NCI-H446 (cell line): ENCODE data around the gene HECTD3.

Experiments
- DNase-seq, 2 experiments: peaks; one replicate each; lab custom pipeline; 2025; lab: John Stamatoyannopoulos, UW

HECTD3 gene

DNA sequence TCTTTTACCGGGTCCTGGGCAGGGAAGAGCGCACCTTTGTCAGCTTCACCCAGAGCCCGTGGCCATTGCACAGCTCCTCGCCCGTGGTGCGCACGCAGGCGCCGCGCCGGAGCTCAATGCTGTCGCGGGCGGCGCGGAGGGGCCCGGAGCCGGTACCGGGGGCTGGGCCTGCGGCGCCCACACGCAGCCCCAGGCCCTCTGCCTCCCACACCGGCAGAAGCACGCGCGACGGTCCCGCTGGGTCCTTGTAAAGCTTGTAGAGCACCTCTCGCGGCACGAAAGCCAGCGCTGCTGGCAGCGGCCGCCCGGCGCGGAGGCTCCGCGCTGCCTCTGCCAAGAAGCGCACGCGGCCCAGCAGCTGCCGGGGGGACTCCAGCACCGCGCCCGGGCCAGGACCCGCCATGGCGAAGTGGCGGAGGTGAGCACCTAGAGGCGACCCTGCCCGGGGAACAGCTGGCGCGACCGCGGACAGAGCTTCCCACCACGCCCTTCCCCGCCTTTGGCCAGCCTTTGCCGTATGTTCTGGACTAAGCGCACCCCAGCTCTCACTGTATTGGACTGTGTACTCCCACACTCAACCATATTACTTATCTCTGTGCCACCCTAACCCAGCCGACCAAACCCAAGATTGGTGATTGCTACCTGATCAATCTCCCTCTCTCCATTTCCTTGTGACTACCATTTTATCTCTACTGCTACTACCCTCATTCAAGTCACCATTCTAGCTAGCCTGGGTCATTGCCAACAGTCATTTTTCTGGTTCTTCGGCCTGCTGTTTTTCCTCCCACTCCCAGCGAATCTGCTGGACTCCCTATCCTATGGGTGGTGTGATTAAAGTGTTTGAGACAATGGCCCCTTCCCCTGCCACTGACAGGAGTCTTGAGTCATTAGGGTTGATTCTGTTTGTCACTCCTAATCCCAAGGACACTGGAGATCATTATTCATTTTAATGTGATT lies at the start of gene HECTD3:
Gene HECTD3, minus strand, starts transcription at position 470 of the 957 bp plus-strand sequence. Its CDS starts 67 bp downstream, at position 403.
- DNase-seq, result peak; percentile 80 to 83

DNA sequence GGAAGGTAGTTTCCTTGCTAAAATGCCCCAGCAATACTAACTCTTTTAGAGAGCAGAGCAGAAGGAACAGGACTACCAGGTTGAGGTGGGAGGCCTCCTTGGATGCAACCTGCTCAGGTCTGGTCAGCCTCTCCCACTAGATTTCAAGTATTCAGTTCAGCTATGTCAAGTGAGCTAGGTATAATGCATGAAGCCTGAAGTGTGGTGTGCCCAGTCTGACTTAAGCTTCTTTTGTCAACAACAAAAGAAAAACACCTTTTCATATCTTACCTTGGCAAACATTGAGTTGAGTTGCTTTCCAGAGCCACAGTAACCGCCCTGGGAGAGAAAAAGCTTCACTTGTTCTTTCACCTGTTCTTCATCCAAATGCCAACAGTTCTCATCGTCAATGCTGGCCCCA lies 48.7 kb upstream of the HECTD3 start:
- DNase-seq, result no peak

DNA sequence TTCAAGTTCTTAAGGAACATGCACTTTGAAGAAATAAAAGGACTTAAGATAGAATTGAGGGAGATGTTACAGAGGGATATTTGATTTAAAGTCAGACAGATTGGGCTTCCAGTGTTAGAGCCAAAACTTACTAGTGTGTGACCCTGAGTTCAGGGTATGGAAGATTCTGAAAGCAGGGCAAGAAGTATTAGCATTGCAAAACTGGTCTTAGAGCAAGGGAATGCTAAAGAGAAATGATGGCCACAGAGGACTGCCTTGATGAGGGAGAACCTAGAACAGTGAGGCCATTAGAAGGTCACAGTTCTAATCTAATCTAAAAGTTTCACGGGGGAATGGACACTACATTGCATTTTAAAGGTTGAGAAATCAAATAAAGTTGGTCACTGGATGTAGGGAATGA lies 46.4 kb upstream of the HECTD3 start:
- DNase-seq, result no peak

DNA sequence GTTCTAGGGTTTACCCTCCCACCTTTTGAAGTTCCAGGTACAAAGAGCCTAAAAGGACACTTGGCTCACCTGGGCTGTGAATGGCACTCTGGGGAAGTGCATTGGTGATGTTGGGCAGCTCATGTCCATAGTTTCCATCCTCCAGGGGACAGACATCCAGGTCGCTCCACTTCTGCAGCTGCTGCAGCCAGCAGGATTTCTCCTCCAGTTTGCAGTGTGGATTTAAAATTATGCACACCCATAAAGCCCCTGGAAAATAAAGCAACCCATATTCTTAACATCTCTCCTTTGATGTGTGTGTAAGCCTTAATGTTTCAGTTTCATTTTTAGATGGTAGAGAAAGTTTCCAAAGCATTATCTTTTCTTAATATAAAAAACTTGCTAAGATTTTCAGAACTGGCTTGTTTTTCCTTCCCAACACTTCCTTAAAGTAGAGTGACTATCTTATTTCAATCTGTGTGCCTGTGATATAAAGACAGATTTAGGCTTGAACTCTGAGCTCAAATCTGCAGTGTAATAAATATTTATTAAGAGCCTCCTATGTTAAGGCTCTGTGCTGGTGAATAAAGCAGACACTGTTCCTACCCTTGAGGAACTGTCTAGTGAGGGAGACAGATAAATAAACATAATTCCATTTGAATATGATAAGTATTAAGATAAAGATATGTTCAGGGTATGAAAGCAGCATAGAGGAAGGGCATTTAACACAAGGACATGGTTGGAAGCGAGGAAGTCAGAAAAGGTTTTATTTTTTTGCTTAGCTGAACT lies 40.1 kb upstream of the HECTD3 start:
- no peak for DNase-seq

DNA sequence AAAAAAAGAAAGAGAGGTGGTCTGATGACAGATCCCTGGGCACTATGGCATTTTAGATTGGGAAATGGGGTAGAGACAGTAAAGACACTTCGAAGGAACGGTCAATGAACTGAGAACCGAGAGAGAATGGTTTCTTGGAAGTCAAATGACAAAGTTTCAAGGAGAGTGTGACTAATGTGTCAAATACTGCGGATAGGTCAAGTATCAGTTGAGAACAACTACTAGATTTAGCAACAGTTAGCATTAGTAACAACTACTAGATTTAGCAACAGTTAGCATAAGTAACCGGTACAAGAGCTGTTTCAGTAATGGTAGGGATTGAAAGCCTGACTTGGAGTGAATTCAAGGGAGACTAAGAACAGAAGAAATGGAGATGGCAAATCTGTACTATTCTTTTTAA lies 35.9 kb upstream of the HECTD3 start:
- no peak for DNase-seq

DNA sequence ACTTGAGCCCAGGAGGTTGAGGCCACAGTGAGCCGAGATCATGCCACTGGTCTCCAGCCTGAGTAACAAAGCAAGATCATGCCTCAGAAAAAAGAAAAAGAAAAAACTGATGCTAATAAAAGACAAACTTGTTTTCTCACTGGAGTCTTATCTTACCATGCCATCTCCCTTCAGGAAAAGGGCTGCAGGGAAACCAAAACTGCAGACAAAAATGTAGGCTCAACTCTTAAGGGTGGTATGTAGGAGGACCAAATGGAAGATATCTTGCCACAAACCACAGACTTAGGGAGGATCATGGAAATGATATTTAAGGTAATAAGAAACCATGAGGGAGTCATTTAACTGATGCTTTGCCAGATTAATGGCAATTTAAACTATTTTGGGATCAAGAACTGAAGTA lies 33.8 kb upstream of the HECTD3 start:
- DNase-seq, result no peak

DNA sequence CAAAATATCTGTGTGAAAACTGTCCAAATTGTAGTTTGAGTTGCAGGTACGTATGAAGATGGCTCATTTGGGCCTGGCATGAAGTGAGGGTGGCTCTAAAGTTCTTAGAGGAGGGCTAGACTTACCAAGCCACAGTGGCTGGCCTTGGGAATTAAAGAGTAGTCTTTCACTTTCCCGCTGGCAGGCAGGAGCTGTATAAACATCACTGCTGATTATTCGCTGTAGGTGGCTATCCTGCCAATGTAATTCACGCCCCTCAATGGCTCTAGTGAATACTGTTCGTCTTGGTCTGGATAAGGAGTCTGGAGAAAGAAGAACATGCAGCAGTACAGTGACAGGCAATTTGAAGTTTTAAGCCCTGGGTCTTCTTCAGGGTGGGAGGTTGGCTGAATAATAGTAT lies 32.0 kb upstream of the HECTD3 start:
- DNase-seq, result no peak

DNA sequence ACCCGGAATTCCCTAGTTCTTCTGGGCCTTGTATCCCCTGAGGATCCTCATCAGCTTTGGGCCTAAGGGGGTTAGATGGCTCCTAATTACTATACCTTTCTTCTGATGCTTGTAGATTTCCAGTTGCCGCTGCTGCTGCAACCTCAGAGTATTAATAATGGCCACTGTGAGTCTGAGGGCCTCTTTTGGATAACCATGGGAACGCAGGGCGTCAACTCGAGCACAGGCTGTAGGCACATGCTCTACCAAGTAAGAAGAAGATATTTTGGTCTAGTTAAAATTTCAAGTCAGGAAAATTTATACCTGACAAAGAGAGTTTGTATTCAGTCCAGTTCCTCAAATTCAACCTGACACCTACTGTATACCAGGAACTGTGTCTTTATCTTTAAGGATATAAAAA lies 29.2 kb upstream of the HECTD3 start:
- DNase-seq, result no peak

DNA sequence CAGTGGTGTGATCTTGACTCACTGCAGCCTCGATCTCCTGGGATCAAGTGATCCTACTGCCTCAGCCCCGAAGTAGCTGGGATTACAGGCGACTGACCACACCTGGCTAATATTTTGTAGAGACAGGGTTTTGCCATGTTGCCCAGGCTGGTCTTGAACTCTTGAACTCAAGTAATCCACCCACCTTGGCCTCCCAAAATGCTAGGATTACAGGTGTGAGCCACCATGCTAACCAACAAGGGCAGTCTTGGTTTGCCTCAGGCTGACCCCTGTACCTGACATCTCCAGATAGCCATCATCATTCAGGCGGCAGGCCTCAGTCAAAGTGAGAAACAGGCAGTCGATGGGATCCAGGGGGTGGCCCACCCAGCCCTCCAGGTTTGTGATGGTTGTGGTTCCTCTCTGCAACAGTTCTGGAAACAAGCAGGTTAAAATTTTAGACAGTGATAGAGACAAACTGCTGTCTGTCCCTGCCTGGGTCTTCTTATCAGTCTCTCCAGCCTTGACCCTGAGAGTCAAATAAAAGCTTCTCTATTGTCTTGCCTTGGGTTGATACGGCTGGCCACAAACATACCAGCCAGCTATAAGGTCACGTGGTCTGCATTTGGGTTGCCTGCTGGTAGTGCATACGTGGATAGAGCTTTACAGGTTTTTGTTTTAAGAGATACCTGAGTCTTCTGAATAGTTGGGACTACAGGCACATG lies 27.7 kb upstream of the HECTD3 start:
- no peak for DNase-seq

DNA sequence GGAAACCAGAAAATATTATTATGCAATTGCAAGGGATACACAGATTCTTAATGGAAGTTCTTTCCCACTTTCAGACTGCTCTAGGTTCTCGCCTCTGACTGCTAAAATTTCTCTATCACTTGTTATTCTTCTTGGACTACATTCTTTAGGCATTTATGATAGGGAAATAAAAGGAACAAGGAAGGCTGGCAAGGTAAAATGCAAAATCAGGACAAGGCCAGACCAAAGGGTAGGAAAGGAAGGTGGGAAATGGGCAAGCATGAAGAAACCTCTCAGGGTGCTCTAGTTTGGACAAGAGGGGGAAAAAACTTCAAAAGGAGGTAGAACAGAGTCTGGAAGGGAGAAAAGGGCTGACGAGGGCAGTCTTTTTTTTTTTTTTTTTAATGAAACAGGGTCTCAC lies 27.1 kb upstream of the HECTD3 start:
- DNase-seq, result no peak

DNA sequence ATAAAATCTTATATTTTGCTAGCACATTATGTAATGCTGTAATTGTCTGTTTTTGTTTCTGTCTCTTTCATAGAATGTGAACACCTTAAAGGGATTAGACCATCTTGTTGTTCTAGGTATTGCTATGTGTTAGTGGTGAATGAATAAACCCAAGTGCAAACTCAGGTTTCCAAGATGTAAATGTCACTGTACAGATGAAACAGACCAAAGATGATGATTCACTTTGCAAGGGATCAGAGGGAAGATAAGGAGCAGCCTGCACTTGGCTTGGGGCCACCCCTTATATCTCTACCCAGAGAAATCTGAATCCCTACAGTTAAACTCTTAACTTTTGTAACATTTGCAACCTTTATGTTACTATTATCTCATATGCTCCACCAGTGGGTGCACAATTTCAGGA lies 26.3 kb upstream of the HECTD3 start:
- DNase-seq, result no peak

DNA sequence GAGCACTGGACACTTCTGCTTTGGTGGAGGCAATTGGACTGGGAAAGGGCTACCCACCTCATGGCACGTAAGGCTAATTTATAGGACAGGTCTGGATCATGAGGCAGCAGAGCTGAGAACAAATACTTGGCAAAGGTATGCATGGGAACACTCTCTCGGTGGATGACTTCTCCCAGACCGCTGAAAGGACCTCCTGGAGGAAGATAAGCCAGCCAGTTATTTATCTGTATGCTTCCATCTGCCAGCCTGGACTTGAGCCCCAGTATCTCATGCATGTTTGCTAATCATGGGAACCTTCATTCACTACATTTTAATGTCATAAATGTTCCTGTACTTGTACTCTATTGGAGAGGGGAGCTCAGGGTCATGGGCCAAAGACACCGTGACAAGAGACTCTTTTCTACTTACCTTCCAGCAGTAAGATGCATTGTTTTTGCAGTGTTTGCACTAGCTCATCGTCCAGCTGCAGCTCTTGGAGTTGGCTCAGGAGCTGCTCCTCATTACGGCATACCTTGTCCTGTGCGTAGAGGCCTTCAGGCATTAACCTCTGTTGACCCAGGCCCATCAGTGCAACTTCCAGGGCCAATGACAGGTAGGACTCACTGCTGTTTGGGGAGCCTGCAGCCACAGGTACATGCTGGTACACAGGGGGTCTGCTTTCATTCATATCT lies 24.6 kb upstream of the HECTD3 start:
- no peak for DNase-seq

DNA sequence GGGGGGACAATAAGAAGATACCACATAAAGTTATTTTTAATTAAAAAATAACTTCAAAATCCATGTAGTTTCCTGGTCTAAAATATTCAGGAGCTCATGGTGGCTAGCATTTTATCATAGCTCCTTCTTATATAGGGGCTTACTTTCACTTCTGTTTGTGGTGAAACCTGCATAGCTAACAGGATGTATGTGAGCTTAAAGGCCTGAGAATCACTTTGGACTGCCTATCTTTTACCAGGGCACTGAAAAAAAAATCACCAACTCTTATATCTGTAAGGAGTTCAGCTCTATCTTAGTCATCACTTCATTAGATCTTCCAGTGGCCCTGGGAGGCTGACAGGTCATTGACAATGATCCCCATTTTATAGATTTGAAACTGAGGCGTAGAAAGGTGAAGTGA lies 22.2 kb upstream of the HECTD3 start:
- no peak for DNase-seq

DNA sequence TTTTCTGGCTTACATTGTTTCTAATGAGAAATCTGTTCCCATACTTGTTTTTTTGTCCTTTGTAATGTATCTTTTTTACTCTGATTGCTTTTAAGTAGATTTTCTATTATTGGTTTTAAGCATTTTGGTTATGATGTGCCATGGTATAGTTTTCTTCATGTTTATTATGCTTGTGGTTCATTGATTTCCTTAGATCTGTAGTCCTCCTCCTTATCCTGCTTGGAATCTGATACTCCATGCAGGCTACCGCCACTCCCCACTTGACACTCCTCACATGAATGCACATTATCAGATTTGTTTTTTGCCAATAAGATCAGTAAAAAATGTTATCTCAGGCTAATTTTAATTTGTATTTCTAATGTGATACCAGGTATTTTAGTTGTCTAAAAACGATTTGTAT lies 21.7 kb upstream of the HECTD3 start:
- no peak for DNase-seq

DNA sequence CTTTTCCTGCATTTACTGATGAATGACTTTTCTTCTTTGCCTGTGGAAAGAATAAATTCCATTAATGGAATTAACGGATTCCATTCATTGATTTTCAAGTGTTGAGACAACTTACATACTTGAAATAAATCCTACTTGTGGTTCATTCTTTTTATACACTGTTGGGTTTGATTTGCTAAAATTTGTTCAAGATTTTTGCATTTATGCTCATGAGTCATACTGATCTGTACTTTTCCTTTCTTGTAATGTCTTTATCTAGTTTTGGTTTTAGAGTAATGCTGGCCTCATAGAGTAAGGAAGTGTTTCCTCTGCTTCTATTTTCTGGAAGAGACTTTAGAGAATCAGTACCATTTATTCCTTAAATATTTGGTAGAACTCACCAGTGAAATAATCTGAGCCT lies 15.3 kb upstream of the HECTD3 start:
- DNase-seq, result no peak

DNA sequence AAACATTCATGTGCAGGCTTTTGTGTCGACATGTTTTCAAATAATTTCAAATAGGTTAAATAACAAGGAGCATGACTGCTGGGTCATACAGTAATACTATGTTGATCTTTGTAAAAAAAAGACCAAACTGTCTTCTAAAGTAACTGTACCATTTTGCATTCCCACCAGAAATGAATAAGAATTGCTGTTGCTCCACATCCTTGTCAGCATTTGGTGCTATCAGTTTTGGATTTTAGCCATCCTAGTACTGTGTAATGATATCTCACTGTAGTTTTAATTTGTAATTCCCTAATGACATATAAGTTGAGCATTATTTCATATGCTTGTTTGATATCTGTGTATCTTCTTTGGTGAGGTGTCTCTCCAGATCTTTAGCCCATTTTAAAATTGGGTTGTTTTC lies 12.5 kb upstream of the HECTD3 start:
- DNase-seq, result no peak

DNA sequence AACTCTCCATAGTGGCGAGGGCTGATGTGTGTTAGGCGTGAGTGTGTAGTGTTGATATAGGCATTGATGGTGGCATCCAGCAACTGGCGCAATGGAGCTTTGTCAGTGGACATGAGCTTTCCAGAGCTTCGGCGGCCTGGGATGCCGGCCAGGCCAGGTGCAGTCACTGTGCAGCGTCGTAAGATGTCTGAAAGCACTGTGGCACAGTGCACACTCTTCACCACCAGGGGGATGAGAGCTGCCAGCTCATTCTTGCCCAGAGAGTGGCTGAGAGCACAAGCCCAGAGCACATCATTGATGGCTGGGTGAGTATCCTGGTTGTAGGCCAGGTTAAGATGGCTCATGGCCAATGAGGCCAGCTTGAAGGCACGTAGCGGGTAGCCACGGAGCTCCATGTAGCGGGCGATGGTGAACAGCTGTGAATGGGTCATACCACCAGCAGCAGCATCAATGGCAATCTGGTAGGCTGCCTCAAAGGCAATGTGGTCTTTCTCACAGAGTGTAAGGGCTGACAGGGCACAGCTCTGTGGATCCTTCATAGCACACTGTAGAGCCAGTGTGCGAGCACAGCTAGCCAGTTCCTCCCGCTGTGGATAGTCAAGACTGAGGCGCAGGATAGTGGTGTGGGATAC lies 7.6 kb upstream of the HECTD3 start:
- peak; percentile 84 to 92 for DNase-seq

DNA sequence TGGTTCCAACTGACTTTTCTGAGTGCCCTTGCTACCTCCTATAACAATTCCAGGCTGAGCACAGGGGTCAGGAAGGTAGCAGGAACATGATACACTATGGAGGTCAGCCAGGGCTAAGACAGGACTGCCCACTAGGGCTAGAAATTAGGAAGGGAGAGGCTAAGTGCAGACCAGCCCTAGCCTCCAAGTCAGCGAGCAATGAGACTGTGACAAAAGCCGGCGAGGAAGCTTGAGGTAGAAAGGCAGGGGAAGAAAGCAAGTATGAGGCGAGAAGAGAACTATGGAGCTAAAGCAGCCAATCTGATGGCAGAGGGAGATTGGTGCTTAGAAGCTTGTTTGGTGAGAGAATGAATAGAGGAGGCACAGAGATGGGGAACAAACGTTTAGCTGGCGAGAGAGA lies 5.6 kb upstream of the HECTD3 start:
- no peak for DNase-seq

DNA sequence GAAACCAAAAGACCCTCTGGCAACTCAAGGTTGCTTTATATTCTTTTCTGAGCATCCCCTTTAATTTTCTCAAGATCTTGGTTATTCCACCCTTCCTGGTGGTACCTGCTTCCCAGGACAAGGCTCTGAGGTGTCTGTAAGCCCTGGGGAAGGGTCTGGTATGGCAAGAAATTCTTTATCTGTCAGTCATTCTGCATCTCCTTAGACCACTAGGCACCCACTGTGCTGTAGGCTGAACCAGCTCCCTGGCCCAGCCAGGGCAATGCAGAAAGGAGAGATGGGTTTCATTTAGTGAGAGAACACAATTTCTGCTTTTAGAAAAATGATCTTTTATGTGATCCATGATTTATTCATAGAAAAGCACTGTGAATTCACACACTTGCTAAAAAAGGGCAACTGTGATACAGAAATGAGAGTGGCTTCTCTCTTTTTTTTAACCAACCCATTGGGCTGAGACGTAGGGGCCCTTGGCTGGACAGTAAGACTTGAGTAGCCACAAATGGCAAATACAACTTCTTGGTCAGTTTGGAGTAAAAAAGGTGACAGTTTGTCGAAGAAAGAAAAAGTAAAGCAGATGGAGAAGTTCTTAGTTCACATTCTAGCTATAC lies 5.1 kb upstream of the HECTD3 start:
- no peak for DNase-seq

DNA sequence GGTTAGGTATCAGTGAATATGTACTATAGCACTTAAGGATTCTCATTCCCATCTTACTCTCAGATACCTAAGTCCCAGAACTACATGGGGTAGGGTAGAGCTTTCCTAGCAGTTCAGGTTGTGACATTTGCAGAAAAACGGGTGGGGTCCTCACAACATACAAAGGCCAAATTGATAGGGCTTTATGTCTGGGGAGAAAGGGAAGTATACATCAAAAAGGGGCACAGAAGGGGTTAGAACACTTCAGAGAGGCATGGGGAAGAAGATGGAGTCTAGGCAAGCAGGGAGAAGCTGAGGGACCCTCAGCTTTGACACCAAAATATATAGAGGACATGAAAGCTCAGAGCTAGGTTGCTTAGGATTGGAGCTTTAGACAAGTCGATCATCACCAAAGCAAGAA lies 4.6 kb upstream of the HECTD3 start:
- DNase-seq, result no peak
